Right atrium auricular region (tissue), 2 donors: ENCODE results near the gene CYP26B1. TPM values are rescaled to one million over a fixed set of nuclear protein-coding genes. Genes with fewer than 3 reads are reported as not detected.

Source experiments
- DNase-seq: peaks from one replicate; pipeline ENCODE4 v3.0.0-alpha.2; 2019; ENCODE audit warnings: low spot score
- H3K27ac ChIP-seq, 2 donors: fragments of 200-600 bp; sonication (generic); 1 replicate in 1 of 2; 2 replicates in 1 of 2; pipeline ENCODE4 v1.5.1; 2016 to 2019
- H3K27me3 ChIP-seq, 2 donors: fragments of 200-600 bp; sonication (generic); one replicate each; pipeline versions ENCODE4 v1.5.1 to v1.6.0; 2017 to 2019
- H3K36me3 ChIP-seq: fragments of 200-600 bp; sonication (generic); one replicate; pipeline ENCODE4 v1.5.1; 2016
- H3K4me1 ChIP-seq, 2 donors: fragments of 200-600 bp; sonication (generic); one replicate each; pipeline versions ENCODE4 v1.5.1 to v1.6.0; 2017 to 2019
- H3K4me3 ChIP-seq, 2 donors: fragments of 200-600 bp; sonication (generic); 1 replicate in 1 of 2; 2 replicates in 1 of 2; pipeline ENCODE4 v1.5.1; 2017 to 2019; ENCODE audit warnings: mild to moderate bottlenecking in 1 of 2, moderate library complexity in 1 of 2
- H3K9me3 ChIP-seq, 2 donors: fragments of 200-600 bp; sonication (generic); one replicate each; pipeline ENCODE4 v1.5.1; 2019
- total RNA-seq, 2 donors: library from RNA; depleted of rRNA; stranded (reverse); fragments of >200 nt; gene quantifications; one replicate each; pipeline ENCODE4 v1.1.0, GENCODE V29; 2016
- TF ChIP-seq, protein P1 (sequence below), 2 donors: fragments of 200-600 bp; sonication (generic); IDR thresholded peaks; one replicate each; pipeline ENCODE4 v1.5.1; 2019; ENCODE audit warnings: antibody characterized with exemption in 2 of 2

CYP26B1 gene, protein sequence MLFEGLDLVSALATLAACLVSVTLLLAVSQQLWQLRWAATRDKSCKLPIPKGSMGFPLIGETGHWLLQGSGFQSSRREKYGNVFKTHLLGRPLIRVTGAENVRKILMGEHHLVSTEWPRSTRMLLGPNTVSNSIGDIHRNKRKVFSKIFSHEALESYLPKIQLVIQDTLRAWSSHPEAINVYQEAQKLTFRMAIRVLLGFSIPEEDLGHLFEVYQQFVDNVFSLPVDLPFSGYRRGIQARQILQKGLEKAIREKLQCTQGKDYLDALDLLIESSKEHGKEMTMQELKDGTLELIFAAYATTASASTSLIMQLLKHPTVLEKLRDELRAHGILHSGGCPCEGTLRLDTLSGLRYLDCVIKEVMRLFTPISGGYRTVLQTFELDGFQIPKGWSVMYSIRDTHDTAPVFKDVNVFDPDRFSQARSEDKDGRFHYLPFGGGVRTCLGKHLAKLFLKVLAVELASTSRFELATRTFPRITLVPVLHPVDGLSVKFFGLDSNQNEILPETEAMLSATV
- 10 to 100 TPM in 1 of 2 donors, 1 to 10 TPM in 1; 2.5 to 12.8 TPM for total RNA-seq

DNA sequence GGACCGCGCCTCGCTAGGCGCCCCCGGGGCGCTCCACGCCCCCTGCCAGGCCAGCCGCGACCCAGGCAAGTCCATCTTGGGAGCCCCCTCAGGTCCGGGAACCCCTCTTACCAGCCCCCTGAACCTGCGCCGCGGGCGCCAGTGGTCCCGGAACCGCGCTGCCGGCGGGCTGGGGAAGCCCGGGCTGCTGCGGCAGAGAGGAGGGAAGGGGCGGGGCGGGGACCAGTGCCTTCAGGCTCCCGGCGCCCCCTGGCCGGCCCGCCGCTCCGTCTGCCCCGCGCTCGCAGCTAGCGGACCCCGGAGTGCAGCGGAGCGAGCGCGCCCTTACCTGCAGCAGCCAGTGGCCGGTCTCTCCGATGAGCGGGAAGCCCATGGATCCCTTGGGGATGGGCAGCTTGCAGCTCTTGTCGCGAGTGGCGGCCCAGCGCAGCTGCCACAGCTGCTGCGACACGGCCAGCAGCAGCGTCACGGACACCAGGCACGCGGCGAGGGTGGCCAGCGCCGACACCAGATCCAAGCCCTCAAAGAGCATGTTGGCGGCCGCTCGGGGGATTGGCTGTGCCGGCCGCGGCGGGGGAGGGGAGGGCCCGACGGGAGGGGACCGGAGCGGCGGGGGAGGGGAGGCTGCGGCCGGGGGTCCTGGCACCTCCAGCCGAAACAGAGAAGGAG lies at the start of gene CYP26B1:
Gene CYP26B1 (minus strand): TSS at position 560 of the 669 bp plus-strand sequence. CDS start 28 bp downstream, at position 532.
- no peaks in the 10 kb centered on the region for H3K9me3 ChIP-seq
- H3K4me3 ChIP-seq: peak within 1 kb of the TSS; percentile 33 to 65
- H3K4me1 ChIP-seq: peaks cover 0 to 76% of the 10 kb centered on the region in 2 donors
- TF ChIP-seq, protein P1, sequence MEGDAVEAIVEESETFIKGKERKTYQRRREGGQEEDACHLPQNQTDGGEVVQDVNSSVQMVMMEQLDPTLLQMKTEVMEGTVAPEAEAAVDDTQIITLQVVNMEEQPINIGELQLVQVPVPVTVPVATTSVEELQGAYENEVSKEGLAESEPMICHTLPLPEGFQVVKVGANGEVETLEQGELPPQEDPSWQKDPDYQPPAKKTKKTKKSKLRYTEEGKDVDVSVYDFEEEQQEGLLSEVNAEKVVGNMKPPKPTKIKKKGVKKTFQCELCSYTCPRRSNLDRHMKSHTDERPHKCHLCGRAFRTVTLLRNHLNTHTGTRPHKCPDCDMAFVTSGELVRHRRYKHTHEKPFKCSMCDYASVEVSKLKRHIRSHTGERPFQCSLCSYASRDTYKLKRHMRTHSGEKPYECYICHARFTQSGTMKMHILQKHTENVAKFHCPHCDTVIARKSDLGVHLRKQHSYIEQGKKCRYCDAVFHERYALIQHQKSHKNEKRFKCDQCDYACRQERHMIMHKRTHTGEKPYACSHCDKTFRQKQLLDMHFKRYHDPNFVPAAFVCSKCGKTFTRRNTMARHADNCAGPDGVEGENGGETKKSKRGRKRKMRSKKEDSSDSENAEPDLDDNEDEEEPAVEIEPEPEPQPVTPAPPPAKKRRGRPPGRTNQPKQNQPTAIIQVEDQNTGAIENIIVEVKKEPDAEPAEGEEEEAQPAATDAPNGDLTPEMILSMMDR (IDR thresholded peaks at IDR 0.05): no peak
- H3K36me3 ChIP-seq: no peaks in the 10 kb centered on the region
- peak; percentile 59 for DNase-seq
- H3K27me3 ChIP-seq: peaks cover 14 to 44% of the 10 kb centered on the region in 2 donors
- H3K27ac ChIP-seq: peak within 1 kb of the TSS in 1 of 2 donors; percentile 16

DNA sequence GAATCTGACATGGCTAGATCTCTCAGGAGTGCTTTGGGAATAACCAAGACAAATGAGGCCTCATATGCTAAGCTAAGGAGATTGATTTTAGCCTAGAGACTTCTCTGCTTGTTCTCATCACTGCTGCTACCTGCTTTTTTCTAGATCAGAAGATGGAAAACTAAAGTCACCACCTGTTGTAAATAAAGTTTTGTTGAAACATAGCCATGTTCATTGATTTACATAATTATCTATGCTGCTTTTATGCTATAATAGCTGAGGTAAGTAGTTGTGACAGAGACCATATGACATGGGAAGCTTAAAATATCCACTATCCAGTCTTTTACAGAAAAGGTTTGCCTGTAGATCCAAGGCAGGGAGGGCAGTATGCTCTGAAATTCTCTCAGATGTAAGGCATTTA lies 46.1 kb upstream of the CYP26B1 start:
- DNase-seq: no peak
- Histone ChIP-seq H3K36me3 (no peaks in the 10 kb centered on the region), H3K4me1 (no peaks in the 10 kb centered on the region), H3K27ac (no peak overlapping the region), H3K4me3 (no peak overlapping the region), H3K9me3 (no peaks in the 10 kb centered on the region), H3K27me3 (no peaks in the 10 kb centered on the region)
- TF ChIP-seq, protein P1 (IDR thresholded peaks at IDR 0.05): no peak

DNA sequence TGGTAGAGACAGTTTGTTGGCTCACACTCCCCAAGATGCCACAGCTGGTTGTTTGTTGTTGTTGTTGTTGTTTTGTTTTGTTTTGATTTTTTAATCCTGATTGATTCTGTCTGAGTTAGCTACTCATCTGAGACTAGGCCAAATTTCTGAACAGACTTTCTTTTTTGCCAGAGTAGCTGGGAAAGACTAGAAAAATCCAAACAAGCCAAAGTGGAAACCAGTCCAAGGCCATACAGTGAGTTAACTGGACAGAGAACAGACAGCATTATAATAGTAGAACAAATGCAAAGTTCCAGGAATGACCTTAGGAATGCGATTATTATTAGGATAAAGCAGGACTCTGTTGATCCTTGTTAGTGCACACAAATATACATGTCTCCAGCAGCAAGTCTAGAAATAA lies 43.8 kb upstream of the CYP26B1 start:
- Histone ChIP-seq H3K4me1 (no peaks in the 10 kb centered on the region), H3K9me3 (no peaks in the 10 kb centered on the region), H3K36me3 (no peaks in the 10 kb centered on the region), H3K27me3 (no peaks in the 10 kb centered on the region), H3K4me3 (no peak overlapping the region), H3K27ac (no peak overlapping the region)
- DNase-seq: no peak
- TF ChIP-seq, protein P1 (IDR thresholded peaks at IDR 0.05): no peak

DNA sequence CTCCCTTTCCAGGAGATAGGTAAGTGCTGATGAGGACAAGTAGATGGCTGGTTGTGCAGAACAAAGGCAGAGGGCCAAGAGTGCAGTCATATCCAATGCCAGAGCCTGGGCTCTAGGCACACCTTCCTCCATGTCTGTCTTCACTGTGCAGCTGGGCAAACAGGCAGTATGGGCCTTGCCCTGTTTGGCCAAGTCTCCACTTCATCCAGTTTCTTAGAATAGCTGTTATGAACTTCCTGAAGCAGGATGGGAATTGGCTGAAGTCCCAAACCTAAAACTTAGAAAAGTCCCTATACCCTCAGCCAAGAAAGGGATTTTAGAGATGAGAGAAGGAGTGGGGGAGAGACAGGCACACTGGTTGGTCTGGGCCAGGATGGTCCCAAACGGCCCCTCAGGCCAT lies 37.5 kb upstream of the CYP26B1 start:
- Histone ChIP-seq H3K36me3 (no peaks in the 10 kb centered on the region), H3K4me1 (no peaks in the 10 kb centered on the region), H3K4me3 (no peak overlapping the region), H3K27ac (no peak overlapping the region), H3K27me3 (no peaks in the 10 kb centered on the region), H3K9me3 (no peaks in the 10 kb centered on the region)
- TF ChIP-seq, protein P1 (IDR thresholded peaks at IDR 0.05): no peak
- DNase-seq: no peak

DNA sequence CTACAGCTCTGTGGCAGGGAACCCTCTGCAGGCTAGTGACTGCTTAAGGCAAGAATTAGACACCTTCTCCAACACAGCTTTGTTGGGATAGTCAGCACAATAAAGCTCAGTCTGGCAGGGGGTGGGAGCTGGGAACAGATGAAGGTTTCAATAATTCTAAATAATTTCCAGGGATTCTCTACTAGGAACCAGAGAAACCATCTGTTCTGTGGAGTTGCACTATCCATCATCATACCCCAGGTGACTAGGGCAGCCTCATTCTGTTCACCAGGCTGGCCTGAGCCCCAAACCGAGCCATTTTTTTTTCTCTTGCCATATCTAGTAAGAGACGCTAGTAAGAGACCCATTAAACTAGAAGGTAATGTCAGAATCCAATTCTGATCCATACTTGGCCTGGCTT lies 35.8 kb upstream of the CYP26B1 start:
- no peak overlapping the region for H3K4me3 ChIP-seq
- no peak for DNase-seq
- no peak overlapping the region for H3K27ac ChIP-seq
- no peaks in the 10 kb centered on the region for H3K9me3 ChIP-seq
- TF ChIP-seq, protein P1 (IDR thresholded peaks at IDR 0.05): no peak
- H3K4me1 ChIP-seq: no peaks in the 10 kb centered on the region
- H3K27me3 ChIP-seq: no peaks in the 10 kb centered on the region
- H3K36me3 ChIP-seq: peaks cover 10% of the 10 kb centered on the region
